Colonic mucosa (tissue), 4 donors: Measurements from ENCODE around the gene TPM1. TPM values are rescaled to one million over a fixed set of nuclear protein-coding genes. Genes with fewer than 3 reads are reported as not detected.
A peak's percentile ranks its signal among the peaks of the same experiment; 100 is the strongest.

Experiments
- DNase-seq: peaks from one replicate; pipeline ENCODE4 v3.0.0-alpha.2; 2020
- H3K27ac ChIP-seq: fragments of 200-600 bp; one replicate; pipeline ENCODE4 v1.8.0; 2021
- H3K27me3 ChIP-seq: fragments of 200-600 bp; one replicate; pipeline ENCODE4 v1.8.0; 2021
- H3K36me3 ChIP-seq: fragments of 200-600 bp; one replicate; pipeline ENCODE4 v1.8.0; 2021
- H3K4me1 ChIP-seq: fragments of 200-600 bp; one replicate; pipeline ENCODE4 v1.8.0; 2021; ENCODE audit warnings: mild to moderate bottlenecking
- H3K4me3 ChIP-seq: fragments of 200-600 bp; one replicate; pipeline ENCODE4 v1.8.0; 2021
- H3K9ac ChIP-seq, 2 donors: one replicate each; pipeline ENCODE4 v1.7.0; 2013; ENCODE audit warnings: control low read depth in 2 of 2, low read depth in 2 of 2, low read length in 2 of 2
- H3K9me3 ChIP-seq: fragments of 200-600 bp; one replicate; pipeline ENCODE4 v1.8.0; 2021
- CTCF ChIP-seq: fragments of 200-600 bp; IDR thresholded peaks from one replicate; pipeline ENCODE4 v1.8.0; 2022; ENCODE audit warnings: antibody characterized with exemption, mild to moderate bottlenecking
- intact Hi-C: fragments of 100-400 bp; cut with DNase I; formaldehyde crosslinking; loops from one replicate; pipeline ENCODE4 v1.14.1; 2022
- total RNA-seq, 2 donors: library from RNA; stranded (reverse); fragmentation: NEBNext Ultra II Directional in 1 of 2; extraction: Animal tissue kit (Norgen Biotek cat#: 25700) in 1 of 2; gene quantifications; one replicate each; pipeline ENCODE4 v1.2.1, GENCODE V29; 2021
- donor health status: healthy.
- donor health status: DM: no; HTN: no; CAD: no.
- donor health status: DM: no; HTN: no; CAD: no.

The TPM1 gene
- total RNA-seq, 2 donors from 2014 or later: 423 to 769 TPM

GRCh38 chr15:62997441-62997840, 45.1 kb upstream of the TPM1 start:
- H3K27ac ChIP-seq: no peak overlapping the region
- H3K4me3 ChIP-seq: no peak overlapping the region
- no peaks in the 10 kb centered on the region for H3K4me1 ChIP-seq
- H3K36me3 ChIP-seq: no peaks in the 10 kb centered on the region
- H3K9me3 ChIP-seq: no peaks in the 10 kb centered on the region
- intact Hi-C loops: no loop called here
- TF ChIP-seq CTCF: no peak
- H3K9ac ChIP-seq: no peak overlapping the region
- no peaks in the 10 kb centered on the region for H3K27me3 ChIP-seq
- no peak for DNase-seq

- Histone ChIP-seq H3K4me3 (no peak overlapping the region), H3K36me3 (no peaks in the 10 kb centered on the region), H3K4me1 (no peaks in the 10 kb centered on the region), H3K27ac (peak overlapping the region; percentile 21), H3K9me3 (no peaks in the 10 kb centered on the region), H3K27me3 (no peaks in the 10 kb centered on the region), H3K9ac (no peak overlapping the region)
- intact Hi-C loops: no loop called here
- TF ChIP-seq CTCF: no peak
- DNase-seq: no peak
Measured at GRCh38 chr15:62998262-62998890, 44.2 kb upstream of the TPM1 start.

- Histone ChIP-seq H3K4me1 (no peaks in the 10 kb centered on the region), H3K27me3 (no peaks in the 10 kb centered on the region), H3K36me3 (no peaks in the 10 kb centered on the region), H3K4me3 (no peak overlapping the region), H3K9ac (no peak overlapping the region), H3K27ac (peak overlapping the region; percentile 21), H3K9me3 (no peaks in the 10 kb centered on the region)
- DNase-seq: no peak
- intact Hi-C loops: no loop called here
- no peak for TF ChIP-seq CTCF
Measured at GRCh38 chr15:62999178-62999577, 43.4 kb upstream of the TPM1 start.

- Histone ChIP-seq H3K4me3 (no peak overlapping the region), H3K9ac (no peak overlapping the region), H3K27ac (no peak overlapping the region), H3K36me3 (no peaks in the 10 kb centered on the region), H3K9me3 (no peaks in the 10 kb centered on the region), H3K27me3 (no peaks in the 10 kb centered on the region), H3K4me1 (no peaks in the 10 kb centered on the region)
- DNase-seq: no peak
- intact Hi-C loops: no loop called here
- no peak for TF ChIP-seq CTCF
Measured at GRCh38 chr15:62999923-63000561, 42.5 kb upstream of the TPM1 start.

- Histone ChIP-seq H3K9ac (no peak overlapping the region), H3K36me3 (no peaks in the 10 kb centered on the region), H3K27ac (no peak overlapping the region), H3K27me3 (no peaks in the 10 kb centered on the region), H3K4me3 (no peak overlapping the region), H3K4me1 (no peaks in the 10 kb centered on the region), H3K9me3 (no peaks in the 10 kb centered on the region)
- no peak for TF ChIP-seq CTCF
- intact Hi-C loops: no loop called here
- DNase-seq: no peak
Measured at GRCh38 chr15:63000706-63001105, 41.8 kb upstream of the TPM1 start.
